HEK293T (cell line): ENCODE measurements around the gene IP6K3.

ENCODE experiments used
- CTCF ChIA-PET: fragments of 350-600 bp; formaldehyde crosslinking; extraction: SDS; loops from one replicate; lab custom pipeline; 2021; ENCODE audit warnings: antibody characterized with exemption, inconsistent platforms; lab: Yijun Ruan, JAX
- POLR2A ChIA-PET: fragments of 350-600 bp; formaldehyde crosslinking; extraction: SDS; loops from one replicate; lab custom pipeline; 2020; ENCODE audit warnings: antibody characterized with exemption, inconsistent platforms; lab: Yijun Ruan, JAX
- DNase-seq: peaks from one replicate; pipeline ENCODE4 v3.0.0; 2012; ENCODE audit warnings: mixed read lengths; ENCODE audit errors: extremely low spot score
- ARNT ChIP-seq: fragments of 450-650 bp; IDR thresholded peaks from 2 replicates; pipeline ENCODE4 v1.6.1; 2017; ENCODE audit warnings: mild to moderate bottlenecking
- BHLHE40 ChIP-seq: fragments of 450-650 bp; IDR thresholded peaks from 2 replicates; pipeline ENCODE4 v1.6.1; 2016; ENCODE audit warnings: mild to moderate bottlenecking, moderate library complexity, borderline replicate concordance
- CTBP1 ChIP-seq: fragments of 450-650 bp; IDR thresholded peaks from 2 replicates; pipeline ENCODE4 v1.6.1; 2016; ENCODE audit warnings: borderline replicate concordance
- ELF4 ChIP-seq: fragments of 450-650 bp; IDR thresholded peaks from 2 replicates; pipeline ENCODE4 v1.6.1; 2017; ENCODE audit warnings: antibody characterized with exemption
- FOXA1 ChIP-seq: fragments of 450-650 bp; IDR thresholded peaks from 2 replicates; pipeline ENCODE4 v1.6.1; 2016; ENCODE audit warnings: mild to moderate bottlenecking
- FOXK2 ChIP-seq: fragments of 450-650 bp; IDR thresholded peaks from 2 replicates; pipeline ENCODE4 v1.6.1; 2016; ENCODE audit warnings: mild to moderate bottlenecking
- FOXM1 ChIP-seq: fragments of 450-650 bp; IDR thresholded peaks from 2 replicates; pipeline ENCODE4 v1.6.1; 2017; ENCODE audit warnings: mild to moderate bottlenecking, borderline replicate concordance
- HDGF ChIP-seq: fragments of 450-650 bp; IDR thresholded peaks from 2 replicates; pipeline ENCODE4 v1.6.1; 2017; ENCODE audit warnings: antibody characterized with exemption, borderline replicate concordance
- L3MBTL2 ChIP-seq: fragments of 450-650 bp; conservative IDR thresholded peaks from 2 replicates; pipeline ENCODE4 v1.6.1; 2016; ENCODE audit warnings: mild to moderate bottlenecking
- LEF1 ChIP-seq: fragments of 450-650 bp; IDR thresholded peaks from 2 replicates; pipeline ENCODE4 v1.6.1; 2017; ENCODE audit warnings: mild to moderate bottlenecking, borderline replicate concordance
- NFRKB ChIP-seq: fragments of 450-650 bp; IDR thresholded peaks from 2 replicates; pipeline ENCODE4 v1.6.1; 2016; ENCODE audit warnings: mild to moderate bottlenecking, moderate library complexity
- SP1 ChIP-seq: fragments of 450-650 bp; IDR thresholded peaks from 2 replicates; pipeline ENCODE4 v1.6.1; 2017
- SUZ12 ChIP-seq: fragments of 450-650 bp; IDR thresholded peaks from 2 replicates; pipeline ENCODE4 v1.6.1; 2016; ENCODE audit warnings: mild to moderate bottlenecking
- TARDBP ChIP-seq: fragments of 450-650 bp; IDR thresholded peaks from 2 replicates; pipeline ENCODE4 v1.6.1; 2016
- ZNF384 ChIP-seq: fragments of 450-650 bp; IDR thresholded peaks from 2 replicates; pipeline ENCODE4 v1.6.1; 2016
- TF ChIP-seq, protein P1 (sequence below): fragments of 450-650 bp; IDR thresholded peaks from 2 replicates; pipeline ENCODE4 v1.6.1; 2016

The IP6K3 gene

DNA sequence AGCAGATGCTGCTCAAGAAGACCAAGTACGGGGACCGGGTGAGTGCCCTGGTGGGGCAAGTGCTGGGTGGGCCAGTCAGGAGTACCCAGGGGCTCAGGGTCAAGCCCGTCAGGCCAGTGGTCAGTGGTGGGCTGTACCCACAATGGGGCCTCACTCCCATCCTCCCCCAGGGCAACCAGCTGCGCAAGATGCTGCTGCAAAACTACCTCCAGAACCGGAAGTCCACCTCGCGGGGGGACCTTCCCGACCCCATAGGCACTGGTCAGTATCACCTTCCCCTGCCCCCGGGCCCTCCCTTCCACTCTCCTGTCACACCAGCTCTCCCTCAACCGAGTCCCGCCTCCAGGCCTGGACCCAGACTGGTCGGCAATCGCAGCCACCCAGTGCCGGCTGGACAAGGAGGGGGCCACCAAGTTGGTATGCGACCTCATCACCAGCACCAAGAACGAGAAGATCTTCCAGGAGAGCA lies 62.2 kb downstream of the IP6K3 start:
- ChIA-PET CTCF (interaction anchor here (2.3 kb wide), 1 partner anchor 16 kb away, joined by 6 read pairs; no protein-coding TSS in a partner anchor), POLR2A (interaction anchor here (0.7 kb wide), 1 partner anchor 27 kb away, joined by 3 read pairs; the partner anchor contains the start of gene UQCC2)
- DNase-seq: no peak
- TF ChIP-seq FOXM1: no peak
- no peak for TF ChIP-seq SP1
- no peak for TF ChIP-seq TARDBP
- TF ChIP-seq BHLHE40: no peak
- no peak for TF ChIP-seq ARNT
- TF ChIP-seq FOXK2: no peak
- TF ChIP-seq L3MBTL2: no peak
- TF ChIP-seq CTBP1: no peak
- TF ChIP-seq LEF1: no peak
- TF ChIP-seq FOXA1: no peak
- no peak for TF ChIP-seq HDGF
- no peak for TF ChIP-seq ZNF384
- TF ChIP-seq SUZ12: no peak
- TF ChIP-seq ELF4: no peak
- TF ChIP-seq, protein P1, sequence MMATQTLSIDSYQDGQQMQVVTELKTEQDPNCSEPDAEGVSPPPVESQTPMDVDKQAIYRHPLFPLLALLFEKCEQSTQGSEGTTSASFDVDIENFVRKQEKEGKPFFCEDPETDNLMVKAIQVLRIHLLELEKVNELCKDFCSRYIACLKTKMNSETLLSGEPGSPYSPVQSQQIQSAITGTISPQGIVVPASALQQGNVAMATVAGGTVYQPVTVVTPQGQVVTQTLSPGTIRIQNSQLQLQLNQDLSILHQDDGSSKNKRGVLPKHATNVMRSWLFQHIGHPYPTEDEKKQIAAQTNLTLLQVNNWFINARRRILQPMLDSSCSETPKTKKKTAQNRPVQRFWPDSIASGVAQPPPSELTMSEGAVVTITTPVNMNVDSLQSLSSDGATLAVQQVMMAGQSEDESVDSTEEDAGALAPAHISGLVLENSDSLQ: no peak

DNA sequence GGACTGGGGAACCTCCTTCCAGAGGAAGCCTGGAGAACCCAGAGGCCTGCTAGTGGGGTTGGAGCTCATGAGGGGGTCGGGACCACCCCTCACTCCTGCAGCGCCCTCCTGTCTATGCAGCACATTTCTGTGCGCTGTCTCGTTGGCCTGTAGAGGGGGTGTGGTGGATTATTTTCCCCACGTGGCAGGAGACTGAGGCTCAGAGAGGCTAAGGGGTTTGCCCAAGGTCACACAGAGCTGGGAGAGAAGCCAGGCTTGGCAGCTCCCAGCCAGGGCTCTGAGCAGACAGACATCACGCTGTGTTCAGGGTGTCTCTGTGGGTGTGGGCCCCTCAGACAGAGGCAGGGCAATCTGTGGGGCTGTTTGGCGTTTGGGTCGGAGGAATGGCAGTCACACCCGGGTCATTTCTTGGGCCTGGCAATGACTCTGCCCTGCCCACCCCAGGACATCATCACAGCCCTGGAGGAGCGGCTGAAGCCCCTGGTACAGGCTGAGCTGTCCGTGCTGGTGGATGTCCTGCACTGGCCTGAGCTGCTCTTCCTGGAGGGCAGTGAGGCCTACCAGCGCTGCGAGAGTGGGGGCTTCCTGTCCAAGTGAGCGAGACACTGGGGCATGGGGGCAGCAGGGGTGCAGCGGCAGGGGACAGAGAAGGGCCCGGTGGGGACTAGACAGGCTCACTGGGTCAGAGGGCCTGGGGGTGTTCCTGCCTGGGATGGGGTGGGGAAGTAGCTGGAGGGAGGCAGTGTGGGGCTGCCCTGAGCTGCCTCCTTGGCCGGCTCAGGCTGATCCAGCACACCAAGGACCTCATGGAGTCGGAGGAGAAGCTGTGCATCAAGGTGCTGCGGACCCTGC lies 62.9 kb downstream of the IP6K3 start:
- TF ChIP-seq FOXA1: no peak
- no peak for TF ChIP-seq HDGF
- TF ChIP-seq BHLHE40: no peak
- TF ChIP-seq LEF1: no peak
- no peak for TF ChIP-seq ARNT
- no peak for TF ChIP-seq ZNF384
- TF ChIP-seq SP1: no peak
- no peak for TF ChIP-seq SUZ12
- no peak for TF ChIP-seq TARDBP
- TF ChIP-seq NFRKB: no peak
- no peak for TF ChIP-seq CTBP1
- no peak for TF ChIP-seq FOXM1
- no peak for TF ChIP-seq L3MBTL2
- TF ChIP-seq, protein P1: no peak
- DNase-seq: no peak
- CTCF ChIA-PET: interaction anchor here (2.3 kb wide), 1 partner anchor 17 kb away, joined by 6 read pairs; no protein-coding TSS in a partner anchor
- POLR2A ChIA-PET: interaction anchor here (0.7 to 1.2 kb wide), 2 partner anchors 28 kb away, joined by 3 read pairs; partner anchors contain the start of gene UQCC2

DNA sequence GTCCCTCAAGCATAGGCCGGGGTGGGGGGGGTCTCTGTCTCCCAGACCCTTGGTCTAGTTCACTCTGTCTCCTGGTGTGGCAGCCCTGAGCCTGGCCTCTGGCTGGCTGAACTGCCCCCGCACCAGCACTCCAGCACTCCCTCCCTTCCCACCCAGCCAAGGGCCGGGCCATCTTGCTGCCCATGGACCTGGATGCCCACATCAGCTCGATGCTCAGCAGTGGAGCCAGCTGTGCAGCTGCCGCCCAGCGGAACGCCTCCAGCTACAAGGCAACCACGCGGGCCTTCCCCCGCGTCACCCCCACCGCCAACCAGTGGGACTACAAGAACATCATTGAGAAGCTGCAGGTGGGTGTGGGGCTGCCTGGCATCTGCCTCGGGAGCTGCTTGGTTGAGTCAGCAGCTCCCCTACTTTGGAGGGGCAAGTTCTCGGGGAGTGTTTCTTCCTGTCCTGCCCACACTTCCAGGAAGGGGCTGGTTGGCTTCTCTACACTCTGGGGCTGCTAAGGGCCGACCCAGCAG lies 63.6 kb downstream of the IP6K3 start:
- no peak for DNase-seq
- TF ChIP-seq TARDBP (no peak), ARNT (no peak), CTBP1 (no peak), FOXM1 (no peak), FOXK2 (no peak), BHLHE40 (no peak), ELF4 (no peak)
- TF ChIP-seq, protein P1: no peak
- CTCF ChIA-PET: interaction anchor here (0.7 to 2.3 kb wide), 3 partner anchors 15 to 81 kb away, joined by 3 to 6 read pairs (median 5); no protein-coding TSS in a partner anchor
- POLR2A ChIA-PET: interaction anchor here (0.6 to 1.2 kb wide), 2 partner anchors 14 to 29 kb away, joined by 3 read pairs; partner anchors contain the start of gene UQCC2

DNA sequence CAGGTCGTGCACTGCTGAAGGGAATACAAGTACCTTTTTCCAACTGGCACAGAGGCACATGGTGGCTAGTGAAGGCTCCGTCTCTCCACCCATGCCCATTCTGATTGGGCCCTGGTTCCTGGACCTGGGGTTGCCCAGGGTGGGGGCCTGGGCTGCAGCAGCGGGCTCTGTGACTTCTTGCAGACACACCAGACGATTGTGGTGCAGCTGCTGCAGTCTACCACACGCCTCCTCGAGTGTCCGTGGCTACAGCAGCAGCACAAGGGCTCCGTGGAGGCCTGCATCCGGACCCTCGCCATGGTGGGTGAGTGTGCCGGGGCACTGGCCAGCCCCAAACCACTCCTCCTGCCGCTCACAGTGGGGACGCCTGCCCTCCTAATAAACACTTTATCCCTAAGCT lies 64.4 kb downstream of the IP6K3 start:
- POLR2A ChIA-PET: interaction anchor here (1.2 kb wide), 1 partner anchor 29 kb away, joined by 3 read pairs; the partner anchor contains the start of gene UQCC2
- no peak for DNase-seq
- CTCF ChIA-PET: interaction anchor here (2.3 kb wide), 1 partner anchor 18 kb away, joined by 6 read pairs; no protein-coding TSS in a partner anchor
- TF ChIP-seq BHLHE40 (no peak), SP1 (no peak), HDGF (no peak), NFRKB (no peak), ARNT (no peak), ELF4 (no peak), ZNF384 (no peak), FOXA1 (no peak), FOXM1 (no peak), CTBP1 (no peak), L3MBTL2 (no peak), LEF1 (no peak), FOXK2 (no peak)
- TF ChIP-seq, protein P1: no peak

DNA sequence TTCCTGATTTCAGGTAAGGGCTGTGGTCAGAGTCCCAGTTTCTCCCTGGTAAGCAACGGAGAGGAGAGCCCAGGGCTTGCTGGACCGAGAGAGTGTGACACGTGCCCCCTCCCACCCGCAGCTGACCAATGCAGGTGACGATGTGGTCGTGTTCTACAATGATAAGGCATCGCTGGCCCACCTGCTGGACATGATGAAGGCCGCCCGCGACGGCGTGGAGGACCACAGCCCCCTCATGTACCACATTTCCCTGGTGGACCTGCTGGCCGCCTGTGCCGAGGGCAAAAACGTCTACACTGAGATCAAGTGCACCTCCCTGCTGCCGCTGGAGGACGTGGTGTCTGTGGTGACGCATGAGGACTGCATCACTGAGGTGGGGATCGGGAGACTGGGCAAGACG lies 66.9 kb downstream of the IP6K3 start:
- ChIA-PET POLR2A (no interaction called here), CTCF (no interaction called here)
- TF ChIP-seq ZNF384: no peak
- DNase-seq: no peak
